Right ventricle myocardium inferior (tissue), 1 donor: ENCODE measurements around the gene PPT1. TPM values are rescaled to one million over a fixed set of nuclear protein-coding genes. Genes with fewer than 3 reads are reported as not detected.

Experiments
- ATAC-seq: fragments of 200-7000 bp; cut with Tn5 transposase; one replicate; pipeline ENCODE4 v1.9.1; 2020; ENCODE audit warnings: mild to moderate bottlenecking, moderate library complexity
- DNase-seq: peaks from one replicate; pipeline ENCODE4 v3.0.0; 2021; ENCODE audit errors: missing footprints
- intact Hi-C: fragments of 100-400 bp; cut with DNase I; formaldehyde crosslinking; loops from one replicate; pipeline ENCODE4 v1.11.0; 2022
- long read RNA-seq: library from polyadenylated mRNA; unstranded; transcript quantifications from one replicate; pipeline ENCODE4 v2.0.0, GENCODE V29; 2021
- total RNA-seq: library from RNA; stranded (reverse); fragmentation: NEBNext Ultra II Directional; extraction: Animal tissue kit (Norgen Biotek cat#: 25700); gene quantifications from one replicate; pipeline ENCODE4 v1.2.1, GENCODE V29; 2021
- donor health status: DM: no; HTN: yes; CAD: no; lungs with severe emphysema.

PPT1 gene
- 44.1 TPM for total RNA-seq
- long read RNA-seq, full-length matches to known transcripts, result 35 of 35 reads
- long read RNA-seq, partial matches to known transcripts, result 0 of 35 reads
- long read RNA-seq, other reads (novel, unspliced or antisense), result 0 of 35 reads

- ATAC-seq (peak; percentile 93), DNase-seq (peak; percentile 94)
- intact Hi-C loops, result no loop called here
Observed at GRCh38 chr1:40096977-40097782, at the start of gene PPT1. PPT1 (minus strand) TSS chr1:40097252; CDS start chr1:40097238, 14 bp downstream.

DNA sequence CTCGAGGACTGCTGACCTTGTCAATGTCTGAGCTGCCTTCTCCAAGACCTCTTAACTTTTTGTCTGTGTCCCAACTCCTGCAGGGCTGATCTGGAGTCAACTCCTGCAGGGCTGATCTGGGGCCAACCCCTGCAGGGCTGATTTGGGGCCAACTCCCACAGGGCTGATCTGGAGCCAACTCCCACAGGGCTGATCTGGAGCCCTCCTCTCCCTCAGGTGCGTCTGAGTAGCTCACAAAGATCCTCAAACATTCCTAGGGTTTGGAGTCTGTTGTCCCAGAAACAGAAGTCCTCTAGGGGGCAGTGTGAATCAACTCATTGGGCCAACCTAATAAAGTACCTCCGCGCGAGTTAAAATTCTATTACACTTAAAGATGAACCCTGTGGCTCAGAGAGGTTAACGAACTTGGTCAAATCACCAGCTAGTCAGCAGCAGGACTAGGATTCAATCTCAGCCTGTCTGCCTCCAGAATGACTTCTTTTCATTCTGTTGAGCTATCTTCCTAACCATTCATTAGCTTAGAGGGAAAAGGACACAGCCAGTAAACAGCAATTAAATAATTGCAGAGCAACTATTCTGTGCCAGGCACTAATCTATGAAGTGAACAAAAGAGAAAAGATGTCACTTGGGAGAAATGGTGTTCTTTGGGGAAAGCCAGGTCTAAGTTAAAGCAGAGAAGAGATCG is 47.0 kb upstream of the PPT1 start:
- no peak for DNase-seq
- peak; percentile 63 for ATAC-seq
- intact Hi-C loops, result loop anchor here (2.0 kb wide), 2 partner anchors 195 to 261 kb away; no protein-coding TSS in a partner anchor

GRCh38 chr1:40141878-40142535 is 45.0 kb upstream of the PPT1 start:
- ATAC-seq, result no peak
- intact Hi-C loops, result no loop called here
- no peak for DNase-seq

DNA sequence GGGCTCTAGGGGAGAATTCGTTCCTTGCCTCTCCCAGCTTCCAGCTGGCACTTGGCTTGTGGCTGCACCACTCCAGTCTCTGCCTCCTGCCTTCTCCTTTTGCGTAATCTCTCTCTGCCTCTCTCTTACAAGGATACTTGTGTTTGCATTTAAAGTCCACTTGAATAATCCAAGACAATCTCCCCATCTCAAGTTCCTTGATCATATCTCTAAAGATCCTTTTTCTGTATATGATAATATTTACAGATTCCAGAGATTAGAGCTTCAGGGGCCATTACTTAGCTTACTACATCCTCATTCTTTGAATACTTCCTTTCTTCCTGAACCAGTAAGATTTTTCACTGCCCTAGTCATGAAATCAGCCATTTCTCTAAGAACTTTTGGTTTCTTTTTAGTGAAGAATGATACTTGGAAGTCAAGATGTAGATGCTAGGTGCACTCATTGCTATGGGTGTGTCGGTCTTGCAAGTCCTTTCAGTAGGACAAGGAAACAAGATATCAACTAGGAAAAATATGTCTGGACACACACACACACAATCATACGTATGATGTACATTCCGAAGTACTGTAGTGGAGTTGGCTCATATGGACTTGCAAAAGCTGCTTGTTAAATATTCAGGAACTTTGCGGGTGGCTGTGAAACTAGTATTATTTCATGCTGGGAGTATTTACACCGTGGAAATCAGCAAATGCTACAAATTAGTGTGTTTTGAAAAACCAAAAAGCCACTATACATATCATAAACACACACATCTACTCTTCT is 43.3 kb upstream of the PPT1 start:
- intact Hi-C loops, result no loop called here
- DNase-seq, result no peak
- ATAC-seq, result no peak

- DNase-seq (no peak), ATAC-seq (no peak)
- intact Hi-C loops, result no loop called here
Observed at GRCh38 chr1:40133839-40134238, 36.8 kb upstream of the PPT1 start.

- intact Hi-C loops, result no loop called here
- ATAC-seq (no peak), DNase-seq (no peak)
Observed at GRCh38 chr1:40133312-40133665, 36.2 kb upstream of the PPT1 start.

- intact Hi-C loops, result no loop called here
- no peak for DNase-seq
- ATAC-seq, result no peak
Observed at GRCh38 chr1:40132383-40133311, 35.6 kb upstream of the PPT1 start.

- intact Hi-C loops, result no loop called here
- DNase-seq (no peak), ATAC-seq (no peak)
Observed at GRCh38 chr1:40130892-40131291, 33.8 kb upstream of the PPT1 start.

DNA sequence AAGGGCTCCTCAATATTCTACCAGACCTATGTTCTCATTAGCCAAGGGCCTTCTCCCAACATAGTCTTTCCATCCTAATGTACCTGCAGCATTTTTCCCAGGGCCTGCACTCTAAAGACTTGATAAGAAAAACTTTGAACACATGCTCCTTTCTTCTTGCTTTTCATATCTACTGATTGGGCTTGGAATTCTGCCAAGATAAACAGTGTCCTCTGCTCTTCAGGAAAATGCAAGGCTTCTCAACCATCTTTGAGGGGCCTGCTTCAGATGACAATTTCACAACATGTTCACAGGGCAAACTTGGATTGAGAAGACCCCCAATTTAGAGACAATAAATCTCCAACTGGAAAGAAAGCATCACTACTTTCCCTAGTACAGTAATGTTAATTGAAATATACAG is 25.8 kb upstream of the PPT1 start:
- intact Hi-C loops, result no loop called here
- DNase-seq (no peak), ATAC-seq (no peak)

- intact Hi-C loops, result no loop called here
- no peak for ATAC-seq
- DNase-seq, result no peak
Observed at GRCh38 chr1:40120128-40120527, 23.1 kb upstream of the PPT1 start.

- DNase-seq, result no peak
- ATAC-seq, result no peak
- intact Hi-C loops, result no loop called here
Observed at GRCh38 chr1:40114400-40114799, 17.3 kb upstream of the PPT1 start.

- no peak for DNase-seq
- intact Hi-C loops, result no loop called here
- no peak for ATAC-seq
Observed at GRCh38 chr1:40110389-40110788, 13.3 kb upstream of the PPT1 start.

DNA sequence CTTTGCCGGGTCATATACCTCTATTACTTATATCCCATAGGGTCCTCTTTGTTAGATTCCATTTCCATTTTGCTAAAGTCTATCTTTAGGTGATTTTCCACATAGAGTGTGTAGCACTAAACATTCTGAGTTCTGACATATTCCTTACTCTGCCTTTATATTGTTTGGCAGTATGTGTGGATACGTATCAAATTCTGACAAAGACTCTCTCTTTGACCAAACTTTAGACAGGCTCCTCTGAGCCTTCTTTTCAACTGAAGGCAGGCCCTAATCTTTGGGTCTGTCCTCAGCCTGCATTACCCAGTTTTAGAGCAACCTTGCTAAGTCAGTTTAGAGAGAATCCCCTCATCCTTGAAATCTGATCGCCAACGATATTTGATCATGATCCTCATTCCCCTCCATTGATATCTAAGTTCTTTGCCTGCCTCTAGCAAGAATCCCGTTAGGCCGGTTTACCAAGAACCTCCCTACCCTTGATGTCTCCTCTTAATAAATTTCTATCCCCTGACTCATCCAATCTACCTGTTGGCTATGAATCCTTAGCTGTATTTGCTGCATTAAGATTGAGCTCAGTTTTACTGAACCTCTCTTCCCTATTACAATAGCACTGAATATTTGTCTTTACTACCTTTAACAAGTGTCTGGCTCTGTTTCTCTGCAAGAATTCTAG is 10.4 kb upstream of the PPT1 start:
- no peak for ATAC-seq
- DNase-seq, result no peak
- intact Hi-C loops, result no loop called here

GRCh38 chr1:40105028-40105427 is 8.0 kb upstream of the PPT1 start:
- intact Hi-C loops, result no loop called here
- DNase-seq (no peak), ATAC-seq (no peak)

GRCh38 chr1:40102896-40103295 is 5.8 kb upstream of the PPT1 start:
- ATAC-seq, result no peak
- intact Hi-C loops, result no loop called here
- DNase-seq, result no peak

- ATAC-seq (no peak), DNase-seq (no peak)
- intact Hi-C loops, result no loop called here
Observed at GRCh38 chr1:40102038-40102437, 5.0 kb upstream of the PPT1 start.

GRCh38 chr1:40096646-40096976 is 441 bp downstream of the PPT1 start:
- intact Hi-C loops, result no loop called here
- DNase-seq, result no peak
- ATAC-seq, result peak; percentile 33

DNA sequence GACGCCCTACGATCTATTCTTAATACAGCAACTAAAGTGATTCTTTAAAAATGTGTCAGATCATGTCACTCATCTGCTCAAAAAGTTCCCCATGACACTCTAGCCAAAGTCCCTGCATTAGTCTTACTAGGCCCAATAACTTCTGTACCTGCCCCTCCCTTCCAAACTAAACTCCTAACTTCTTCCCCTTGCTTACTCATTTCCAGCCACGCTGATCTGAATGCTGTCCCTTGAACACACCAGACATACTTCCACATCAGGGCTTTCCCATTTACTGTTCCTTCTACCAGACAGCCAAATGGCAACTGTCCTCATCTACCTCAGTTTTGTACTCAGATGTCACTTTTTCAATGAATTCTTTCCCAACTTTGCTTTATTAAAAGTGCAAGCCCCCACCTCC is 1.2 kb downstream of the PPT1 start:
- ATAC-seq (no peak), DNase-seq (no peak)
- intact Hi-C loops, result no loop called here
